RWPE1 (cell line): ENCODE results near the gene CCDC102B.

Experiments
- CTCF ChIA-PET: fragments of 350-600 bp; sonication (Branson Sonifier 250); formaldehyde crosslinking; extraction: SDS; loops from one replicate; lab custom pipeline; 2021; lab: Yijun Ruan, JAX
- POLR2A ChIA-PET: fragments of 400-600 bp; formaldehyde crosslinking; extraction: SDS; loops from one replicate; lab custom pipeline; 2020; ENCODE audit warnings: antibody characterized with exemption; ENCODE audit not compliant: low non-redundant PET; lab: Yijun Ruan, JAX
- DNase-seq: peaks from one replicate; pipeline ENCODE4 v3.0.0; 2012; ENCODE audit warnings: low spot score
- H3K27ac ChIP-seq: fragments of 450-650 bp; 2 replicates; pipeline ENCODE4 v1.5.1; 2017
- TF ChIP-seq, protein P1 (sequence below): fragments of 450-650 bp; conservative IDR thresholded peaks from 2 replicates; pipeline ENCODE4 v1.5.1; 2017; ENCODE audit warnings: low read depth, mild to moderate bottlenecking

CCDC102B gene

DNA sequence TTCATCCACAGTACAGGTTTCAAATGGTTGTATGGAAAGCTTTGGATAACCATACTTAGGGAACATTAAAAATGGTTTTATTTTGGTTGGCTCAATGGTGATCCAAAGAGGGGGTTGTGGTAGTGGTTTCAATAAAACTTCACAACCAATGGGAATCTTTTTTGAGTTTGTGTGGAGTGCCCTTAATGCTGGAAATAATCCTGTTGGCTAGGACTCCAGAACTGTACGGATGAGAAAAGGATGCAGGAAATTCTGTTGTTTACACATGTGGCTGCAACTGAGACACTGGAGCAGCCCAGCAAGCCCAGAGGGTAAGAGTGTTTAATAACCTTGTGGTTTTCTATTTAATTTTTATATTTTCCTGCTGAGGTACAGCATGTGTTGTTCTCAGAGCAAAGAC, at the start of gene CCDC102B:
Gene CCDC102B (plus strand): TSS at position 210 of the 400 bp plus-strand sequence. CDS start 38,684 bp downstream, outside the sequence.
- POLR2A ChIA-PET, result no interaction called here
- TF ChIP-seq, protein P1, sequence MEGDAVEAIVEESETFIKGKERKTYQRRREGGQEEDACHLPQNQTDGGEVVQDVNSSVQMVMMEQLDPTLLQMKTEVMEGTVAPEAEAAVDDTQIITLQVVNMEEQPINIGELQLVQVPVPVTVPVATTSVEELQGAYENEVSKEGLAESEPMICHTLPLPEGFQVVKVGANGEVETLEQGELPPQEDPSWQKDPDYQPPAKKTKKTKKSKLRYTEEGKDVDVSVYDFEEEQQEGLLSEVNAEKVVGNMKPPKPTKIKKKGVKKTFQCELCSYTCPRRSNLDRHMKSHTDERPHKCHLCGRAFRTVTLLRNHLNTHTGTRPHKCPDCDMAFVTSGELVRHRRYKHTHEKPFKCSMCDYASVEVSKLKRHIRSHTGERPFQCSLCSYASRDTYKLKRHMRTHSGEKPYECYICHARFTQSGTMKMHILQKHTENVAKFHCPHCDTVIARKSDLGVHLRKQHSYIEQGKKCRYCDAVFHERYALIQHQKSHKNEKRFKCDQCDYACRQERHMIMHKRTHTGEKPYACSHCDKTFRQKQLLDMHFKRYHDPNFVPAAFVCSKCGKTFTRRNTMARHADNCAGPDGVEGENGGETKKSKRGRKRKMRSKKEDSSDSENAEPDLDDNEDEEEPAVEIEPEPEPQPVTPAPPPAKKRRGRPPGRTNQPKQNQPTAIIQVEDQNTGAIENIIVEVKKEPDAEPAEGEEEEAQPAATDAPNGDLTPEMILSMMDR, result no peak
- CTCF ChIA-PET, result no interaction called here
- no peak for DNase-seq
- H3K27ac ChIP-seq, result no peak within 1 kb of the TSS

DNA sequence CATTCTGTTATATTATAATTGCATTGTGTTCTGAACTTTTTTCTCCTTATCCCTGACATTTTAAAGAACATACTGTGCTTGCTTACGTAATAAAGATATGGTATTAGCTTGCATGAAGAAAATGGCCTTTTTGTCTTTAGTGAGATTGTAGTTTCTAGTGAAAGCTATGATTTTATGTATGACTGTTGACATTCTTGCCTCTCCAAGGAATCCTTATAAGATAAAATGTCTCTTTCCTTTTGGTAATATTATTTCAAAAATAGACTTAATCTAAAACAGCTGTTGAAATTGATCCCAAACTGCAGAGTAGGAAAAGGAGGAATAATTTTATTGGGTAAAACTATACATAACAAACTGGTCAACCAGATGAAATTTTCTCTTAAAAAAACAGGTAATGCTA, 40.8 kb upstream of the CCDC102B start:
- ChIA-PET POLR2A (no interaction called here), CTCF (no interaction called here)
- no peak overlapping the region for H3K27ac ChIP-seq
- TF ChIP-seq, protein P1, result no peak
- DNase-seq, result no peak

DNA sequence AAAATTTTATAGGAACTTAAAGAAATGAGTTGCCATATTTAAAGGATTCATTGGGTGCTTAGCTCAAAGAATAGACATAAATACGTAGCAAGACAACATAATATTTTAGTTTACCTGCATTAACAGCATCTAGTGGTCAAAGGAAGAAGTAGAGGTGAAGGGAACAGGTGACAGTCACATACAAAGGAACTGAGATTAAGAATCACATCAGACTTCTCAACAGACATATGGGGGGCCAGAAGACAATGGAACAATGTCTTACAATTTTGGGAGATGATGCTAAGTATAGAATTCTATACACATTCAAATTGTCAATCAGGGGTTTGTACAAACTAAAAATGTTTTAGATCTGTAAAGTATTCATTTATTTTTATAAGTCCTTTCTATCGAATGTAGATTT, 38.6 kb upstream of the CCDC102B start:
- DNase-seq, result no peak
- H3K27ac ChIP-seq, result no peak overlapping the region
- TF ChIP-seq, protein P1, result no peak
- ChIA-PET POLR2A (no interaction called here), CTCF (no interaction called here)

DNA sequence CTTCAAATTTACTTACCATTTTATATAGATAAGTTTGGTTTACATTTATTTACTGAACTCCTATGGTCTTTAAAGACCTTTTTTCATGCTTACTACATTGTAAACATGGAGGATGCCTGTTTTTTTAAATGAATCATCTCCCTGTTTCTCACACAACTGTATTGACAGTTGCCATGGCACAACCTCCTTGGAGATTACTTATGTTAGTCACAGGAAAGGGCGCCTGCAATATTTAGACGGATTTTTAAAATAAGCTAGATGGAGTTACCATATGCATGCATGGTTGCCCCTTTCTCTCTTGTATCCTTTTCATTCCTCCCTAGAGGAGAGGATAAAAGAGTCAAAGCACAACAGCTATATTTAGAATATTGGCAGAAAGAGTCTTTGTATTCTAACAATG, 34.8 kb upstream of the CCDC102B start:
- no peak overlapping the region for H3K27ac ChIP-seq
- TF ChIP-seq, protein P1, result no peak
- ChIA-PET POLR2A (no interaction called here), CTCF (interaction anchor here (0.6 kb wide), 1 partner anchor 1891 kb away, joined by 3 read pairs; no protein-coding TSS in a partner anchor)
- peak; percentile 15 for DNase-seq

DNA sequence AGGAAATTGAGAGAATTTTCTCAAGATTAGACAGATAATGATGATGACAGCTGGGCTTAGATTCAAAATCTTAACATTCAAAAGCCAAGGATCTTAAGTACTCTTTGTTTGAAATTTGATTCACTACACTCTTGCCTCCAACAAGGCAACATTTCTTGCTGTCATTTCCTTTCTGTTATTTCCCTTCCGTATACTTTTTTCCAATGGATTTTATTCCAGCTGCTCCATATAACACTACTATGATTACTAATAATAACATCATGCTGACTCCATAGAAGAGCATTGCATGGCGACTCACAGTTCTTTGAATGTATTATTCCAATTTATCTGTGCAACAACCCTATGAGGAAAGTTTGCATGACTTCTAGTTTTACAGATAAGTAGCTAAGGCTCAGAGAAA, 33.9 kb upstream of the CCDC102B start:
- TF ChIP-seq, protein P1, result no peak
- CTCF ChIA-PET, result interaction anchor here (0.6 kb wide), 1 partner anchor 1168 kb away, joined by 3 read pairs; no protein-coding TSS in a partner anchor
- no peak overlapping the region for H3K27ac ChIP-seq
- no peak for DNase-seq
- POLR2A ChIA-PET, result no interaction called here

DNA sequence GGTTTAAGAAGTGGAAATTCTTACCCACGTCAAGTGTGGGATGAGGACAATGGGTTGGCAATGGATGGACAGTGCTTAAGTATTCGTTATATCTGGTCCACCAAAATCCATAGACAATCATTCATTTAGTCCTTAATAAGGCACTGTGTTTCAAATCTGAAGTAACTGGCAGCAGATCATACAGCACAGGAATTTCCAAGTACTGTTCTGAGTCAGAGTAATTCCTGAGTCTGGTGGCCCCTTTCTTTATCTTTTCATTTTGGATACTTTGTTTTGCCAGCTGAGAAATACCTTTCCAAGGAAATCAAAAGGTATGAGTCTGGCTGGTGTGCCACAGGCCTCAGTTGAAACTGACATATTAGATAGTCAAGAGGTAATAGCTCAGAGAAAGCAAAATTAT, 31.4 kb upstream of the CCDC102B start:
- ChIA-PET POLR2A (no interaction called here), CTCF (no interaction called here)
- H3K27ac ChIP-seq, result no peak overlapping the region
- DNase-seq, result no peak
- TF ChIP-seq, protein P1, result no peak
